HUDEP-2 (cell line): Measurements from ENCODE around the gene ARPC5L.
"Not testable (repeated sequence)": the region's sequence is repeated elsewhere in the genome, so short reads cannot be mapped to it uniquely, and the experiment has no call there.

Source experiments
- DNase-seq, 76 experiments: peaks; one replicate each; lab custom pipeline; 2025; ENCODE audit not compliant: unreplicated experiment in 76 of 76; lab: John Stamatoyannopoulos, UW

Gene ARPC5L

GRCh38 chr9:124886866-124887492 is 25.0 kb downstream of the ARPC5L start:
- DNase-seq, result no peak

GRCh38 chr9:124887832-124888231 is 25.9 kb downstream of the ARPC5L start:
- no peak for DNase-seq

- DNase-seq, result no peak
Measured at GRCh38 chr9:124889006-124889405, 27.1 kb downstream of the ARPC5L start.

DNA sequence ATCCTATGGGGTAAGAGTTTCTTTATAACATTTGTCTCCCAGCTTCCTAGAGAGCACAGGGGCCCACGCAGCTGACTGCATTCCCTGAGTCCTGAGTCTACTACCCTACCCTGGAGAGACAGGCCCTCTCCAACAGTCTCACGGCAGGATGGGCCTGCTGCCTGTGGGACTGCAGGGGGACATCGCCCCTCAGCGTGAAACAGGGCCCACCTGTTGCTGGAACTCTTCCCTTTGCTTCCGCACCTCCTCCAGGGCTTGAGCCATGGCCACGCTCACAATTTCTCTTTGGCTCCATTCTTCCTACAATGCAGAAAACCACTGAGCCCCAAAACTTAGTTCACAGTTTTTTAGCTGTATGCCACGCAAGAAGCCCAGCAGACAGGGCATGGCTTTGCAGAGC is 28.2 kb downstream of the ARPC5L start:
- no peak for DNase-seq

DNA sequence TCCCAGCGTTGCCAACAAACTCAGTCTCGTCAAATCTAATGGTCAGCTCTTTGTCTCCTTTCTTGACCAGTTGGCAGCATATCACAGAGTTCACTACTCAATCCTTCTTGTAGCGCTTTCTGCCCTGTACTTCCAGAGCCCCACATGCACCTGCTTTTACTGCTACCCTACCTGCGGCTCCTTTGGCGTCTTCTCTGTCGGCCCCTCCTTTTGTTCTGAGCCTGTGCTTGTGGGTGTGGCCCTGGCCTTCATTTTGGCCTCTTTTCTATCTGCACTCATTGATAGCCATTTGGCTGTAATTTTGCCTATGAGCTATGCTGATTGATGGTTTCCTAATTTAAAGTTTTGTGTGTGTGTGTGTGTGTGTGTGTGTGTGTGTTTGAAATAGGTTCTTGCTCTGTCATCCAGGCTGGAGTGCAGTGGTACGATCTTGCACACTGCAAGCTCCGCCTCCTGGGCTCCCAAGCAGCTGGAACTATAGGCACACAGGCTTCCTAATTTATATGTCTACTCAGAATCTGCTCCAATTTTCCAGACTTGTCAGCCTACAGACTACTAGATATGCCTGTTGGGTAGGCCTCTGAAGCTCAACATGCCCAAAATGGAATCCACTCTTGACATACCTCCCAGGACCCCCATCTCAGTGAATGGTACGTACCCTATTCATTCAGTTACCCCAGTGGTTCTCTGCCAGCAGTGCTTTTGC is 32.3 kb downstream of the ARPC5L start:
- peak in 1 of 76 experiments; percentile 2 for DNase-seq

- DNase-seq, result peak in 26 of 76 experiments; percentile 1 to 45 (median 16)
Measured at GRCh38 chr9:124894741-124895170, 32.8 kb downstream of the ARPC5L start.

DNA sequence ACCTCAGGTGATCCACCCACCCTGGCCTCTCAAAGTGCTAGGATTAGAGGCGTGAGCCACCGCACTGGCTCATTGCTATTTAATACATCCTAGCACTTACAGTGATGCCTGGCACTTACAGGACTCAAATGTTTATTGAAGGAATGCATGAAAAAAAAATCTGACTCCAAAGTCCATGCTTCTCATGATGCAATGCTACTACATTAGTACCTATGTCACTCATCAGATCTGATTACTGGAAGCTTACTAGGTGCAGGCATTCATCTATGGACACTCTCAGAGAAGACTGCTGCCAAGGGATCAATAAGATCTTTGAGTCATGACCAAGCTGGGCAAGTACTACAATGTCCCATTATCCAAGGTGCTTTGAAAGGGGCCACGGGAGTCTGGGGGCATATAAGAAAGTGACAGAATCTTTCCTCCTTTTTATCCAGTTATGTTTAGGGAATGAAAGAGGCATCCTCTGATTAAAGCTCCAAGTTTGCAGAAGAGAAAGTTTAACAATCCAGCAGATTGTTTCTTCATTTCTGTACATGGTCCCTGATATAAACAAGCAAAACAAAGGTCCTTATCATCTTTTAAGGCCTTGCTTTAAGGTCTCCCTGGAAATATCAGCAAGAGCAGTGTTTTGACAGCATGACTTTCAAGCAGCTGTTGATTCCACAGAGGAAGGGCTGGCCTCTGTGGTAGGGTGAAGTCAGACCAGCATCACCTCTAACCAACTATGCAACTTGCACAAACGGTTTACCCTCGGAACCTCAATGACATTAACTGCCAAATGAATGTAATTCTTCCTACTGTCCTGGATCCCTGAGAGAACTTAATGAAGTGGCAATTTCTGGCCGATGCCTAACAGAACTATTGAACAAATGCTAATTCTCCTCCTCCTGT is 35.9 kb downstream of the ARPC5L start:
- no peak for DNase-seq

- no peak for DNase-seq
Measured at GRCh38 chr9:124899845-124900244, 37.9 kb downstream of the ARPC5L start.

GRCh38 chr9:124906966-124907365 is 45.0 kb downstream of the ARPC5L start:
- no peak for DNase-seq

DNA sequence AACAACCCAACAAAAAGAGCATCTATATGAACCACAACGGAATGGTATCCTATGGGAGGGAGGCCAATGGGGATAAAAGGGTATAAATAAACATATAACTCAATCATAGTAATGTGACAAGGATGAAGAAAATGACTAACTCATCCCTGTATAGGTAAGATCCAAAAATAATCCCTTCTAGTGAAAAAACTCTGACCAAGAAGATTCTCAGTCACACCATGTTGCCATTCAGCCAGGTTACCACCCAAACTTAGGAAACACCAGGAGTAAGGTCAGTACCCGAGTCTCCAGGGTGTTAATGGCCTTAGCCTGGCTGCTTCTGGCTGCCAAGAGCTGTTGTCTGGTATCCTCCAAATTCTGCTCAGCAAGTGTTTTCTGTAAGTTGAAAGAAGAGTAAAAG is 46.2 kb downstream of the ARPC5L start:
- no peak for DNase-seq

DNA sequence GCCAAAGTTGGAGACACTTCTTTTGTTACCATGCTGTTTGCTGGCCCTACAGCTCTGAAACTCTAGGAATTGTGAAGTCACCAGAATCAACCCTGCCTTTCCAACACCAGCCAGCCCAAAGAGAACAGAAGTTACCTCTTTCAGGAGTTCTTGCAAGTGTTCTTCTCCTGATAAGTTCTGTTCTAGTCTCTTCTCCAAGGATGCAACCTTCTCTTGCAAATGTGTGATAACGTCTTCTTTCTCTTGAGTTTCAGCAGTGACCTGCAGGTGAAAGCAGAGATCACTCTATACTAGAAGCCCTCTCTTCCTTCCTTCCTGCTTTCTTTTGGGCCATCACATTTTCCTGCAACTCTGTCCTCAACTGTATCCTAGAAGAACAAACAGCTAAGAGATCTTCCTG is 49.8 kb downstream of the ARPC5L start:
- DNase-seq, result no peak

- DNase-seq, result no peak
Measured at GRCh38 chr9:124913378-124913777, 51.4 kb downstream of the ARPC5L start.

- no peak for DNase-seq
Measured at GRCh38 chr9:124914753-124915405, 52.9 kb downstream of the ARPC5L start.

DNA sequence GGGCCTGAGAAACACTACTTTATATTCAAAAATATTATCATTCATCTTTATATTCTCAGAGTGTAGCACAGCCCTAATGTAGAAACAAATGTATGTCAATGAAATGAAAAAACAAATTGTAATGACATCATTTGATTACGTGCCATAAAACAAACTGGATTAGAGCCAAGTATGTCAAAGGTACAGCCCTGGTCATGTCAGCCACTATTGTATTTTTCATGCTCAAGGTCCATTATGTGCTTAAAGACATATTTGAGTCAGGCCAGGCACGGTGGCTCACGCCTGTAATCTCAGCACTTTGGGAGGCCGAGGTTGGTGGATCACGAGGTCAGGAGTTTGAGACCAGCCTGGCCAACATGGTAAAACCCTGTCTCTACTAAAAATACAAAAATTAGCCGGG is 58.5 kb downstream of the ARPC5L start:
- not testable (repeated sequence) for DNase-seq
